GM23338 (cell line): ENCODE data around the gene SHCBP1L.

Experiments
- CREB1 ChIP-seq: fragments of 250-450 bp; sonication (Bioruptor Pico); IDR thresholded peaks from 2 replicates; pipeline ENCODE4 v1.5.0; 2020; ENCODE audit warnings: low read depth, mild to moderate bottlenecking, moderate library complexity
- EZH2 ChIP-seq: fragments of 200-600 bp; sonication (generic); IDR thresholded peaks from one replicate; pipeline ENCODE4 v1.8.0; 2017; ENCODE audit warnings: antibody characterized with exemption, mild to moderate bottlenecking, low read depth; ENCODE audit not compliant: unreplicated experiment
- EZH2phosphoT487 ChIP-seq: fragments of 200-600 bp; sonication (generic); IDR thresholded peaks from one replicate; pipeline ENCODE4 v1.8.1; 2018; ENCODE audit warnings: antibody characterized with exemption; ENCODE audit not compliant: unreplicated experiment
- JUNB ChIP-seq: IDR thresholded peaks from one replicate; pipeline ENCODE4 v1.6.1; 2016; ENCODE audit warnings: antibody characterized with exemption; ENCODE audit not compliant: unreplicated experiment
- NANOG ChIP-seq: IDR thresholded peaks from 2 replicates; pipeline ENCODE4 v1.6.1; 2016; ENCODE audit warnings: antibody characterized with exemption, borderline replicate concordance
- POLR2AphosphoS5 ChIP-seq: IDR thresholded peaks from 2 replicates; pipeline ENCODE4 v1.6.1; 2016; ENCODE audit warnings: antibody characterized with exemption, low read depth
- STAT1 ChIP-seq: IDR thresholded peaks from one replicate; pipeline ENCODE4 v1.6.1; 2016; ENCODE audit warnings: antibody characterized with exemption; ENCODE audit not compliant: unreplicated experiment
- ZNF114 ChIP-seq: fragments of 250-450 bp; sonication (Bioruptor Pico); IDR thresholded peaks from 2 replicates; pipeline ENCODE4 v1.5.0; 2020; ENCODE audit warnings: mild to moderate bottlenecking, moderate library complexity
- ZNF331 ChIP-seq: fragments of 250-450 bp; sonication (Bioruptor Pico); IDR thresholded peaks from 2 replicates; pipeline ENCODE4 v1.5.0; 2020; ENCODE audit warnings: low read depth, mild to moderate bottlenecking, moderate library complexity
- TF ChIP-seq, protein P1 (sequence below), 2 experiments: fragments of 200-600 bp in 1 of 2; sonication (generic) in 1 of 2; conservative IDR thresholded peaks; 2 replicates each; pipeline versions ENCODE4 v1.5.1 to v1.6.1; 2016 to 2017; ENCODE audit warnings: antibody characterized with exemption in 2 of 2, low read depth in 2 of 2, mild to moderate bottlenecking in 2 of 2, moderate library complexity in 1 of 2
- TF ChIP-seq, protein P2 (sequence below): IDR thresholded peaks from 2 replicates; pipeline ENCODE4 v1.6.1; 2016; ENCODE audit warnings: antibody characterized with exemption
- TF ChIP-seq, protein P3 (sequence below): IDR thresholded peaks from one replicate; pipeline ENCODE4 v1.6.1; 2018; ENCODE audit warnings: antibody characterized with exemption; ENCODE audit not compliant: unreplicated experiment

DNA sequence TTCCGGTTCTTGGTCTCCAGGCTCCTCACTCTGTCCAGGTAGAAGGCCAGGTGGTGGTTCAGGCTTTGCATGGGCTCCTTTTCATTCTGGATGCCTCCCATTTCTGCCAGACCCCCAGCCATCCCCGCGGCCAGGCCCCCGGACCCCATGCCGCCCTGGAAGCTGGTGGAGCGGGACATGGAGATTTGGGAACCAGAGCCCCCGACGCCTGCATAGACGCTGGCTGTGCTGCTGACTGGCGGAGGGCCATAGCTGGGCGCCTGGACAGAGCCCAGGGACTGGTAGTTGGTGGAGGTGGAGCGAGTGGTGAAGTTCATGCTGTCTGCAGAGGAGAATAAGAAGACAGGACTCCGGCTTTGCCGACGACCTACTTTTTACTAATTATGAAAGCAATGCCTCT lies 7.1 kb upstream of the SHCBP1L start:
- TF ChIP-seq, protein P1, sequence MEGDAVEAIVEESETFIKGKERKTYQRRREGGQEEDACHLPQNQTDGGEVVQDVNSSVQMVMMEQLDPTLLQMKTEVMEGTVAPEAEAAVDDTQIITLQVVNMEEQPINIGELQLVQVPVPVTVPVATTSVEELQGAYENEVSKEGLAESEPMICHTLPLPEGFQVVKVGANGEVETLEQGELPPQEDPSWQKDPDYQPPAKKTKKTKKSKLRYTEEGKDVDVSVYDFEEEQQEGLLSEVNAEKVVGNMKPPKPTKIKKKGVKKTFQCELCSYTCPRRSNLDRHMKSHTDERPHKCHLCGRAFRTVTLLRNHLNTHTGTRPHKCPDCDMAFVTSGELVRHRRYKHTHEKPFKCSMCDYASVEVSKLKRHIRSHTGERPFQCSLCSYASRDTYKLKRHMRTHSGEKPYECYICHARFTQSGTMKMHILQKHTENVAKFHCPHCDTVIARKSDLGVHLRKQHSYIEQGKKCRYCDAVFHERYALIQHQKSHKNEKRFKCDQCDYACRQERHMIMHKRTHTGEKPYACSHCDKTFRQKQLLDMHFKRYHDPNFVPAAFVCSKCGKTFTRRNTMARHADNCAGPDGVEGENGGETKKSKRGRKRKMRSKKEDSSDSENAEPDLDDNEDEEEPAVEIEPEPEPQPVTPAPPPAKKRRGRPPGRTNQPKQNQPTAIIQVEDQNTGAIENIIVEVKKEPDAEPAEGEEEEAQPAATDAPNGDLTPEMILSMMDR (conservative IDR thresholded peaks at IDR 0.05; ENCODE audit: low read depth in 2 of 2): no peak
- TF ChIP-seq EZH2phosphoT487 (no peak), POLR2AphosphoS5 (no peak), CREB1 (CRISPR knock-in tag) (no peak), ZNF331 (no peak), EZH2 (no peak), NANOG (no peak), JUNB (no peak), STAT1 (no peak), ZNF114 (no peak)
- TF ChIP-seq, protein P2, sequence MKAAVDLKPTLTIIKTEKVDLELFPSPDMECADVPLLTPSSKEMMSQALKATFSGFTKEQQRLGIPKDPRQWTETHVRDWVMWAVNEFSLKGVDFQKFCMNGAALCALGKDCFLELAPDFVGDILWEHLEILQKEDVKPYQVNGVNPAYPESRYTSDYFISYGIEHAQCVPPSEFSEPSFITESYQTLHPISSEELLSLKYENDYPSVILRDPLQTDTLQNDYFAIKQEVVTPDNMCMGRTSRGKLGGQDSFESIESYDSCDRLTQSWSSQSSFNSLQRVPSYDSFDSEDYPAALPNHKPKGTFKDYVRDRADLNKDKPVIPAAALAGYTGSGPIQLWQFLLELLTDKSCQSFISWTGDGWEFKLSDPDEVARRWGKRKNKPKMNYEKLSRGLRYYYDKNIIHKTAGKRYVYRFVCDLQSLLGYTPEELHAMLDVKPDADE: no peak
- TF ChIP-seq, protein P3, sequence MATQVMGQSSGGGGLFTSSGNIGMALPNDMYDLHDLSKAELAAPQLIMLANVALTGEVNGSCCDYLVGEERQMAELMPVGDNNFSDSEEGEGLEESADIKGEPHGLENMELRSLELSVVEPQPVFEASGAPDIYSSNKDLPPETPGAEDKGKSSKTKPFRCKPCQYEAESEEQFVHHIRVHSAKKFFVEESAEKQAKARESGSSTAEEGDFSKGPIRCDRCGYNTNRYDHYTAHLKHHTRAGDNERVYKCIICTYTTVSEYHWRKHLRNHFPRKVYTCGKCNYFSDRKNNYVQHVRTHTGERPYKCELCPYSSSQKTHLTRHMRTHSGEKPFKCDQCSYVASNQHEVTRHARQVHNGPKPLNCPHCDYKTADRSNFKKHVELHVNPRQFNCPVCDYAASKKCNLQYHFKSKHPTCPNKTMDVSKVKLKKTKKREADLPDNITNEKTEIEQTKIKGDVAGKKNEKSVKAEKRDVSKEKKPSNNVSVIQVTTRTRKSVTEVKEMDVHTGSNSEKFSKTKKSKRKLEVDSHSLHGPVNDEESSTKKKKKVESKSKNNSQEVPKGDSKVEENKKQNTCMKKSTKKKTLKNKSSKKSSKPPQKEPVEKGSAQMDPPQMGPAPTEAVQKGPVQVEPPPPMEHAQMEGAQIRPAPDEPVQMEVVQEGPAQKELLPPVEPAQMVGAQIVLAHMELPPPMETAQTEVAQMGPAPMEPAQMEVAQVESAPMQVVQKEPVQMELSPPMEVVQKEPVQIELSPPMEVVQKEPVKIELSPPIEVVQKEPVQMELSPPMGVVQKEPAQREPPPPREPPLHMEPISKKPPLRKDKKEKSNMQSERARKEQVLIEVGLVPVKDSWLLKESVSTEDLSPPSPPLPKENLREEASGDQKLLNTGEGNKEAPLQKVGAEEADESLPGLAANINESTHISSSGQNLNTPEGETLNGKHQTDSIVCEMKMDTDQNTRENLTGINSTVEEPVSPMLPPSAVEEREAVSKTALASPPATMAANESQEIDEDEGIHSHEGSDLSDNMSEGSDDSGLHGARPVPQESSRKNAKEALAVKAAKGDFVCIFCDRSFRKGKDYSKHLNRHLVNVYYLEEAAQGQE: no peak
